NCI-H748 treated with DMSO at 0.1 percent for 48 hours (cell line): Measurements from ENCODE around the gene TPI1.
"Not testable (repeated sequence)": the region's sequence is repeated elsewhere in the genome, so short reads cannot be mapped to it uniquely, and the experiment has no call there.

Experiments used
- DNase-seq: peaks from one replicate; lab custom pipeline; 2025; lab: John Stamatoyannopoulos, UW

The TPI1 gene

DNA sequence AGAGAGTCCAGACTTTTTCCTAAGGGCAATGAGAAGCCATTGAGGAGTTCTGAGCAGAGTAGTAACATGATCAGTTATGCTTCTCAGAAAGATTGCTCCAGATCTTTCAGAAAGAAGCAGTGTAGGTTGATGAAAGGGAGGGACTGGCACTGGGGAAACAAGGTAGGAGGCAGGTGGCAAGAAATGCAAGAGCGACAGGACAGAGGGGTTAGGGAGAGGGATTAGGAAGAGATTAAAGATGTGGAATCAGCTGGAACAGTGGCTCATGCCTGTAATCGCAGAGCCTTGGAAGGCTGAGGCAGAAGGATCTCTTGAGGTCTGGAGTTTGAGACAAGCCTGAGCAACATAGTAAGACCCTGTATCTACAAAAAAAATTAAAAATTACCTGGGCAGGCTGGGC, 19.7 kb upstream of the TPI1 start:
- no peak for DNase-seq

DNA sequence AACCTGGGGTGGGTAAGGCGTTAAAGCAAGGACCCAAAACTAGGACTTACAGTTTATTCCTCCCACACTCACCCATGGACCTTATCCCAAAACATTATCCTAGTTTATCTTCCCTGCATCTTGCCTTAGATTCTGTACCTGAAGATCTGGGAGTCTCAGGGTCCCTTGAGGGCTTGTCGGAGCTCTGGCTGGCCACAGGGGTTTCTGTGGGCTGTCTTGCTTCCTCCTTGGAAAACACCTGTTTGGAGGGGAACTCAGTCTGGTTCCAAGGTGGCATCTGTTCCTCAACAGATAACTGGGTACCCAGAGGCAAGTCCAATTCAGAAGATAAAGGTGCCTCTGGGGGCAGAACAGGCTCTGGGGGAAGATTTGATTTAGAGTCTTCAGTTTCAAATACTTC, 17.9 kb upstream of the TPI1 start:
- no peak for DNase-seq

GRCh38 chr12:6849976-6850560, 17.3 kb upstream of the TPI1 start:
- no peak for DNase-seq

DNA sequence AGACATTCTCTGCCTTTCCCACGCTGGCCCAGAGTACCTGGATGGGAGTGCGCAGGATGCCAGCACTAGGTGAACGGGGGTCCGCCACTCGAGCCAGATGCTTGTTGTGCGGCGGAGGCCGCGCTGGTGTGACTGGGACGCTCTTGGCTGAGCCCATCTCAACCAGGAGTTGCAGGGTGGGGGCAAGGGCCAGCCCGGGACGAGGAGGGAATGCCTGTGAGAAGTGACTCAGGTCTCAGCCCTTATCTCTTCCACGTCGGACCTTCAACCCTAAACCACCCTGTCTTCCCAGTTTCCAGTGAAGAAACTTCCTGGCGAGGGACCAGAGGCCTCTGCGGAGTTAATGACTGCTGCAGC, 16.6 kb upstream of the TPI1 start:
- no peak for DNase-seq

DNA sequence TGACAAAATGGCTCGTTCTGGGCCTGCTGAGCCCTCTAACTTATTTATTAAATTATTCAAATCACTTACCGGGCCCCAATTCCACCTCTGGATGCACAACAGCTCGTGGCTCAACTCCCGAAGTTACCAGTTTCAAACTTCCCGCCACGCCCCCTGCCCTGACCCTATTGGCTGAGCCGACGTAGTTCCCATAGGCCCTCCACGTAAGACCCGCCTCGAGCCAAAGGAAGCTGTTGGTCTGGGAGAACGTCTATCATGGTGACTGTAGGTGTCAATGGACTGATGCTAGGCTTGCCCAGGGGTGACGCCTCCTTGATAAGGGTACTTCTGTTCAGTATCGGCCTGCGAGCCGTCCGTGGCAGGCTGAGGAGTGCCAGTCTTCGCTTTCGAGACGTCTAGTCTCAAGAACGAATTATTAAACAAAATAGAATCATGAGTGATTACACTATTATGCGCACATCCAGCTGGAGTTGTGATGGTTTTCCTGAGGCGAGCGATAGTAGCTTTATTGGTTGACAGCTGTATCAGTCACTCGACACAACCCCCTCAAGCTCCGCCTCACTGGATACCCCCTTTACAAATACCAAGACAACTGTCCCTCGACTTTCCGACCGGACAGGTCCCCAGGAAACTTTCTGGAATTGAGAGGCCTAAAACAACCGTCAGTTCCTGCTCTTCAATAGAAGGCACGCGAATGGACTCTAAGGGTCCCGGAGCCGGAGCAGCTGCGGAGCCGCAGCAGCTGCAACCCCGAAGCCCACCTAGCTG, 16.0 kb upstream of the TPI1 start, which contains the start of gene CDCA3:
Gene CDCA3 (minus strand): TSS at position 134 of the 768 bp plus-strand sequence. CDS start 334 bp downstream, outside the sequence.
- DNase-seq, result peak; percentile 87

DNA sequence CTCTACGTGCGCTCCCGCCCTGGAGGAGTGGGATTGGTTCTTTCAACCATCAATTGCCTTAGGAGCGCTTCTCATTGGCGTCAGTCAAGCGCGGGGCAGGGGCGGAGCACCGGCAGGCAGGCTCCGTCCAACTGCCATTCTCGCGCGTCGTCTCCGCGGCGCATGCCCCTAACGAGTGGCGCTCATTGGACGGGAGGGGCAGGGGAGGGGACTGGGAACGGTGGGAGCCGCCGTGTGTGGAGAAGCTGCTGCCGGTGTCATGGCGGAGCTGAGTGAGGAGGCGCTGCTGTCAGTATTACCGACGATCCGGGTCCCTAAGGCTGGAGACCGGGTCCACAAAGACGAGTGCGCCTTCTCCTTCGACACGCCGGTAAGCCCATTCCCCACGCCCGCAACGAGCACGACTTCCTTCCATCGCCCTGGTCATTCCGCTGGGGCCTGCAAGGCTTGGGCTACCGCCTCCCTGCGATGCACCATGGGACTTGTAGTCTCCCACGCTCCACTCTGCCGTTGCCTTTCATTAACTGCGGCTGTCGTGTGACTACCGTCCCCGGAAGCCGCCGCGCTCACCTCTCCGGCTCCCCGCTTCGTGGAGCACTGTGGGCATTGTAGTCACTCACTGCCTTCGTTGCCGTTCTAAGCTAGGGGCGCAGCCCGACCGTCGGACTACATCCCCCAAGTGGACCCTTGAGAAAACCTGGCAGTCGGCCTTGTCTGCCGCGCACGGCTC, 15.2 kb upstream of the TPI1 start, which contains the start of gene USP5:
Gene USP5 (plus strand): TSS at position 230 of the 730 bp plus-strand sequence. CDS start 30 bp downstream, at position 260.
- DNase-seq, result peak; percentile 90

DNA sequence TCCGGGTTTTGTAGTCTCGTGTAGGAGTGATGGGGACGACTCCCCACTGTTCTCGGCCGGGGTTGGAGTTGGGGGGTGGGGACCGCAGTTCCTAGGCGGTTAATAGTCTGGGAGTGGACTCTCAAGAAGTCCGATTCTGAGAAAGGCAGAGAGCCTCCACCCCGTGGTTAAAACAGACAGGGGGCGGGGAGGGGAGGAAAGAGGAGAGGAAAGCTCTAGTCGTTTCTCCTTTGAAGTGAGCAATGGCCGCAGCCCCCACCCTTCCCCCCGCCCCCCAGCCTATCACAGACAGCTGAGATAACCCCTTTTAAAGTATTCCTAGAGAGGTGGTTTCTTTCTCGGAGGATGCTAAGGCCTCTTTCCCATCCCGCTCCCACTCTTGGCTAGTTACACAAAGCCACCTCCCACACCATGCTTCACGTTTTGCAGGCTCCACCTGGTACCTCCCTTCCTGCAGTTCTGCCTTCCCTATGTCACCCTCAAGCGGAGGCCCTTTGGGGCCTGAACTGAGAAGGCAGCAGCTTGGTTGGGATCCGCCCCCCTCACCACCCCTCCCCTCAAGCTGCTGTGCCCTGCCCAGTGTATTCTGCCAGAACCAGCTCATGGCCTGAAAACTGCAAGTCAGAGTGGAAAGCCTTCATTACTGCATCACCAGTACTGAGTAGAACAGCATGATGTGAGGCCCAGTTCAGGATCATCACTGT, 14.5 kb upstream of the TPI1 start:
- no peak for DNase-seq

- DNase-seq, result no peak
Measured at GRCh38 chr12:6853626-6854025, 13.7 kb upstream of the TPI1 start.

GRCh38 chr12:6854036-6854435, 13.3 kb upstream of the TPI1 start:
- no peak for DNase-seq

GRCh38 chr12:6855322-6855721, 12.0 kb upstream of the TPI1 start:
- no peak for DNase-seq

- DNase-seq, result no peak
Measured at GRCh38 chr12:6858799-6859198, 8.5 kb upstream of the TPI1 start.

DNA sequence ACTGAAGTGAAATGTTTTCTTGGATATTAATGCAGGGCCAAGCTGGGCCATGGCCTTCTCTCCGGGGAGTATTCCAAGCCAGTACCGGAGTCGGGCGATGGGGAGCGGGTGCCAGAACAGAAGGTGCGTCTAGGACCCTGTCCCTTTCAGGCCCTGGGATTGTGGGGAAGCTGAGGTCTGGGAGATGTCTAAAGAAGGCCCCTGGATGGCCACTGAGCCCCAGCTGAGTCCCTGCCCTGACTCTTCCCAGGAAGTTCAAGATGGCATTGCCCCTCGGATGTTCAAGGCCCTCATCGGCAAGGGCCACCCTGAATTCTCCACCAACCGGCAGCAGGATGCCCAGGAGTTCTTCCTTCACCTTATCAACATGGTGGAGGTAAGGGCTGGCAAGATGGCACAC, 7.2 kb upstream of the TPI1 start:
- DNase-seq, result no peak

DNA sequence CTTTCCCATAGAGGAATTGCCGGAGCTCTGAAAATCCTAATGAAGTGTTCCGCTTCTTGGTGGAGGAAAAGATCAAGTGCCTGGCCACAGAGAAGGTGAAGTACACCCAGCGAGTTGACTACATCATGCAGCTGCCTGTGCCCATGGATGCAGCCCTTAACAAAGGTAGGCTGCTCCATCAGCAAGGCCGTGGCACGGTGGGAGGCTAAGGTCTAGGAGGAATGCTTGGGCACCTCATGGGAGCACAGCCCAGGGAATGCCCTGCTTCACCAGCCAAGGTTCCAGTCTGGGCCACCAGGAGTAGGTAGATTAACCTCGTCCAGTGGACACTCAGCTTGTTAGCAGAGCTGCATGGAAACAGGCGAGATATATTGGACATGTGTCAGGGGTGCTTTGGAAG, 6.4 kb upstream of the TPI1 start:
- DNase-seq, result no peak

GRCh38 chr12:6861391-6861790, 5.9 kb upstream of the TPI1 start:
- no peak for DNase-seq

DNA sequence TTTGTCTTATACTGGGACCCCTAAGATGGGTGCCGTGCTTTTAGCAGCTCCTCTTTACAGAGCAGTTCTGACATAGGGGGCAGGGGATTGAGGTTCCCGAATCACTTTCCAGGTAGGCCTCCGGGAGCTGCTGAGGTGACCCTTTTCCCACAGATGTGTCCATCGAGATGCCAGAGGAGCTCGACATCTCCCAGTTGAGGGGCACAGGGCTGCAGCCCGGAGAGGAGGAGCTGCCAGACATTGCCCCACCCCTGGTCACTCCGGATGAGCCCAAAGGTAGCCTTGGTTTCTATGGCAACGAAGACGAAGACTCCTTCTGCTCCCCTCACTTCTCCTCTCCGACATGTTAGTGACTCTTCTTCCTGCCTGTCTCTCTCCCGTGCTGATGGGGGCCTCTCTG, 4.3 kb upstream of the TPI1 start:
- DNase-seq, result no peak

GRCh38 chr12:6863586-6864321, 3.6 kb upstream of the TPI1 start:
- DNase-seq, result no peak

GRCh38 chr12:6865307-6865706, 2.0 kb upstream of the TPI1 start:
- not testable (repeated sequence) for DNase-seq

- DNase-seq, result no peak
Measured at GRCh38 chr12:6866163-6866919, 990 bp upstream of the TPI1 start.

- no peak for DNase-seq
Measured at GRCh38 chr12:6866920-6867412, 365 bp upstream of the TPI1 start.

DNA sequence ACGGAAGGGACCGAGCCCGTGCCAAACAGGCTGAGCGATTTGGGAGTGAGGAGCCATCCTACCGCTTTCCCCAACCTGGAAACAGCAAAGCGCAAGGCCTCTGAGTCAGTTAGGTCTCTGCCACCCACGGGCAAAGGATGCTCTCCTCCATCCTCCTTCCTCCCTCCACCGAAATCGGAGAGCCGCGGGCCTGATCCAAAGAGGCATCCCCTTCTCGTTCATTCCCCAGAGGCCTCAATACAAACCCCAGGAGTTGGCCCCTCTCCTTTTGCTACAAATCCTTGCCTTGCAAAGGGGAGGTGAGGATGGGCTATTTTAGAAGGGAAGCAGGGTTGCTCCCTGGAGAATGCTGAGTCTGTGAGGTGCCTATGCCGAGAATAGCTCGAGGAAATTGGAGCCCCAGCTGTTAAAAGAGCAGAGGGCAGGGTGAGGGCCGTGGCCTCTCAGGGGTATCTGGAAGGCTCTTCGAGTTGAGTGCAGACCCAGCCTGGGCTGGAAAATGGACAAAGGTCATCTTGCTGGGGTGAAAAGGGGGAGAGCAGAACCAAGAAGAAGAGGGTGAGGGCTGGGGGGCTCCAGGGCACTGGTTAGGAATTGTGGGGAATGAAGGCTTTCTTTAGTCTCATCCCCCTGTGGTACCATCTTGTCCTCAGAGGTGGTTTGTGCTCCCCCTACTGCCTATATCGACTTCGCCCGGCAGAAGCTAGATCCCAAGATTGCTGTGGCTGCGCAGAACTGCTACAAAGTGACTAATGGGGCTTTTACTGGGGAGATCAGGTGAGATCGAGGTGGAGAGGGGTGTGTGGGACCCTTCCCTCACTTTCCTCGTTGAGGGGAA, 1.1 kb downstream of the TPI1 start:
- no peak for DNase-seq
